ENCODE data around the gene APLN. TPM values are rescaled to one million over a fixed set of nuclear protein-coding genes. Genes with fewer than 3 reads are reported as not detected.

The APLN gene
- total and polyA plus RNA-seq, 5 donors from 2014 or later, result not detected

DNA sequence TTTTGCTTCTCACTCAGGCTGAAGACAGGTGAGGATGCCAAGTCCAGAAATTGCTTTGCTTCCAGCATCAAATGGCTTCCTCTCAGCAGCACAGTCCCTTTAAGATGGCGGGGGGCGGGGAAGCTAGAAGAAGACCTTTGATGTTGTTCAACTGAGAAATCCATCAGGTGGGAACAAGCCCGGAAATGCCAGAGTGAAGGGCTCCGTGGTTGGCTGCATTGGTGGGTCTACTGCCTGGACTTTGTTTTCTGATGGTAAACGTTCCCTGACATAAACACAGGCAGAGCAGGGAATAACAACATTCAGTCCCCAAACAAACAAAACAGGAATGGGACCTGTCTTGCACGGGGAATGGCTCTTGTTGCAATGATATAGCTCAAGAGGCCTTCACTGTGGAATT is 37.3 kb downstream of the APLN start:
- H3K9me3 Mint-ChIP-seq, result no peaks in the 10 kb centered on the region
- ATAC-seq (ENCODE audit: low read depth in 2 of 2) (no peak), DNase-seq (no peak)
- H3K9me3 ChIP-seq (ENCODE audit: control insufficient read depth in 2 of 2, low read length in 2 of 2), result no peaks in the 10 kb centered on the region
- H3K36me3 Mint-ChIP-seq, result no peaks in the 10 kb centered on the region
- no peaks in the 10 kb centered on the region for H3K36me3 ChIP-seq (ENCODE audit: control insufficient read depth, insufficient read depth, low read length)
- no peak overlapping the region for H3K4me3 Mint-ChIP-seq
- no peak overlapping the region for H3K27ac Mint-ChIP-seq
- H3K4me3 ChIP-seq (ENCODE audit: low read depth, low read length), result no peak overlapping the region
- H3K27ac ChIP-seq (ENCODE audit: insufficient read depth, low read length, poor library complexity, severe bottlenecking), result no peak overlapping the region
- H3K27me3 ChIP-seq (ENCODE audit: control insufficient read depth, insufficient read depth, low read length), result no peaks in the 10 kb centered on the region
- no peaks in the 10 kb centered on the region for H3K27me3 Mint-ChIP-seq
- H3K4me1 ChIP-seq (ENCODE audit: control insufficient read depth, insufficient read depth, low read length, poor library complexity, severe bottlenecking), result no peaks in the 10 kb centered on the region
- H3K4me1 Mint-ChIP-seq, result peaks cover 0 to 5% (median 3%) of the 10 kb centered on the region in 4 donors

DNA sequence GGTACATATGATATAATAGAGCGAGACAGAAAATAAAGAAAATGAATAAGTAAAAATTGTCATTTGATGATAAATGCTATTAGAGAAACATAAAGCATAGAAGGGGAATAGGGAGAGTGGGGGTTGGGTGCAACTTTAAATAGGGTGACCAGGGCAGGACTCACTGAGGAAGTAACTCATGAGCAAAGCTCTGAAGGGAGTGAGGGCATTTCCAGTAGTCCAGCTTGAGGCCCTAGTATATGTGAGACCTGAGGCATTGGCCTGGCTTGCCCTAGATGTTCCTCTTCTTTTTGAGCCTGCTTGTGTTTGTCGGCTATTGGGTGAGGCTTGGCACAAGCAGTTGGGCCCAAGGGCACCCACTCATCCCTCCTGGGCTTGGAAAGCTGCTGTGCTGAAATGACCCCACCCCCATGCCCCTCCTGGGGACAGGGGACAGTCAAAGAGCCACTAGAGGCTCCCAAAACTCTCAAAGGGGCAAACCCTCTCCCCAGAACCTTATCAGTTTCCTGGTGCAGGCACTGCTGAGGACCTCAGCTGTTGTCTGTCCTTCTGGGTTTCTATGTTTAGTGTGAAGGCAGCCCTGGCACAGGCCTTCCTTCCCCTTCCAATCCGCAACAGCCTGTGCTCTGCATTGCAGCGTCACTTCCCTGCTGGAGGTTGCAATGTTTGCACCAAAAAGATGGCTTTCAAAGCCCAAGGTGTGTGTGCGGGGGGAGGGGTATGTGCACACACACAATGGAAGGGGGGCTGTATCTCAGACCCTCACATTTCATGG is 40.1 kb downstream of the APLN start:
- no peak overlapping the region for H3K27ac Mint-ChIP-seq
- Histone ChIP-seq H3K27me3 (ENCODE audit: control insufficient read depth, insufficient read depth, low read length) (no peaks in the 10 kb centered on the region), H3K4me1 (ENCODE audit: control insufficient read depth, insufficient read depth, low read length, poor library complexity, severe bottlenecking) (no peaks in the 10 kb centered on the region), H3K9me3 (ENCODE audit: control insufficient read depth in 2 of 2, low read length in 2 of 2) (no peaks in the 10 kb centered on the region), H3K36me3 (ENCODE audit: control insufficient read depth, insufficient read depth, low read length) (no peaks in the 10 kb centered on the region), H3K27ac (ENCODE audit: insufficient read depth, low read length, poor library complexity, severe bottlenecking) (no peak overlapping the region), H3K4me3 (ENCODE audit: low read depth, low read length) (no peak overlapping the region)
- no peak overlapping the region for H3K4me3 Mint-ChIP-seq
- no peak for DNase-seq
- H3K36me3 Mint-ChIP-seq, result no peaks in the 10 kb centered on the region
- peaks cover 0 to 5% (median 3%) of the 10 kb centered on the region in 4 donors for H3K4me1 Mint-ChIP-seq
- no peak for ATAC-seq (ENCODE audit: low read depth in 2 of 2)
- H3K9me3 Mint-ChIP-seq, result no peaks in the 10 kb centered on the region
- H3K27me3 Mint-ChIP-seq, result no peaks in the 10 kb centered on the region

DNA sequence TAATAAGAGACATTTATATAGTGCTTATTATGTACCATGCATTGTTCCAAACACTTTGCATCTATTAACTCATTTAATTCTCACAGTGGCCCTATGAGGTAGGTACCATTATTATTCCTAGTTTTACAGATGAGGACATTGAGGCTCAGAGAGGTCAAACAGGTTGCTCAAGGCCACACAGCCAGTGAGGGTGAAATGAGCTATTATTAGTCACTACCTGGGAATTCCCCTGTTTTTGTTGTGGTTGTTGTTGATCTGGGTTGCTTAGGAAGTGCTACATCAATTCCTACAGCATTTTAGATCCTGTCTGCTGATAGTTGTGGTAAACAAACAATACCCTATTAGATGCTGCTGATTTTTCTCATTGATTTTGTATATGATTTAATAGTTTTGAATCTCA is 41.2 kb downstream of the APLN start:
- Histone ChIP-seq H3K27me3 (ENCODE audit: control insufficient read depth, insufficient read depth, low read length) (no peaks in the 10 kb centered on the region), H3K27ac (ENCODE audit: insufficient read depth, low read length, poor library complexity, severe bottlenecking) (no peak overlapping the region), H3K36me3 (ENCODE audit: control insufficient read depth, insufficient read depth, low read length) (no peaks in the 10 kb centered on the region), H3K4me1 (ENCODE audit: control insufficient read depth, insufficient read depth, low read length, poor library complexity, severe bottlenecking) (no peaks in the 10 kb centered on the region), H3K4me3 (ENCODE audit: low read depth, low read length) (no peak overlapping the region), H3K9me3 (ENCODE audit: control insufficient read depth in 2 of 2, low read length in 2 of 2) (no peaks in the 10 kb centered on the region)
- H3K27ac Mint-ChIP-seq, result peak overlapping the region in 1 of 3 donors; percentile 6
- no peak overlapping the region for H3K4me3 Mint-ChIP-seq
- ATAC-seq (ENCODE audit: low read depth in 2 of 2) (no peak), DNase-seq (no peak)
- no peaks in the 10 kb centered on the region for H3K9me3 Mint-ChIP-seq
- H3K27me3 Mint-ChIP-seq, result no peaks in the 10 kb centered on the region
- peaks cover 0 to 5% (median 4%) of the 10 kb centered on the region in 4 donors for H3K4me1 Mint-ChIP-seq
- H3K36me3 Mint-ChIP-seq, result no peaks in the 10 kb centered on the region

DNA sequence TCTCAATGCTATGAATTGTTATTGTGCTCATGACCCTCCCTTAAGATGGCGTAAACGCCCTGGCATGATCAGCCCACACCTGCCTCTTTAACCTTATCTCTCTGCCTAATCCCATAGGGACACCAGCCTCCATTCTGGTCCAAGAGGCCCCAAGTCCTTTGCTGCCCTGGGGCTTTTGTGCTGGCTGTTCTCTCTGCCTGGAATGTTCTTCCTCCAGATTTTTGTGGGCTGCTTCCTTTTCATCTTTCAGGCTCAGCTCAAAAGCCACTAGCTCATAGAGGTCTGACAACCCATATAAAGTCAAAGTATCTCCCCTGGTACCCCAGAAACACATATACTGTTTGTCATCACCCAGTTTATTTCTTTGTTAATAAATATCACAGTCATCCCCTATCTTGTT is 42.4 kb downstream of the APLN start:
- Mint-ChIP-seq H3K27me3 (no peaks in the 10 kb centered on the region), H3K9me3 (no peaks in the 10 kb centered on the region), H3K4me3 (no peak overlapping the region), H3K27ac (no peak overlapping the region), H3K4me1 (peaks cover 0 to 5% (median 4%) of the 10 kb centered on the region in 4 donors), H3K36me3 (no peaks in the 10 kb centered on the region)
- no peaks in the 10 kb centered on the region for H3K27me3 ChIP-seq (ENCODE audit: control insufficient read depth, insufficient read depth, low read length)
- no peak for DNase-seq
- H3K4me1 ChIP-seq (ENCODE audit: control insufficient read depth, insufficient read depth, low read length, poor library complexity, severe bottlenecking), result no peaks in the 10 kb centered on the region
- no peak for ATAC-seq (ENCODE audit: low read depth in 2 of 2)
- H3K9me3 ChIP-seq (ENCODE audit: control insufficient read depth in 2 of 2, low read length in 2 of 2), result no peaks in the 10 kb centered on the region
- H3K36me3 ChIP-seq (ENCODE audit: control insufficient read depth, insufficient read depth, low read length), result no peaks in the 10 kb centered on the region
- H3K4me3 ChIP-seq (ENCODE audit: low read depth, low read length), result no peak overlapping the region
- H3K27ac ChIP-seq (ENCODE audit: insufficient read depth, low read length, poor library complexity, severe bottlenecking), result no peak overlapping the region

DNA sequence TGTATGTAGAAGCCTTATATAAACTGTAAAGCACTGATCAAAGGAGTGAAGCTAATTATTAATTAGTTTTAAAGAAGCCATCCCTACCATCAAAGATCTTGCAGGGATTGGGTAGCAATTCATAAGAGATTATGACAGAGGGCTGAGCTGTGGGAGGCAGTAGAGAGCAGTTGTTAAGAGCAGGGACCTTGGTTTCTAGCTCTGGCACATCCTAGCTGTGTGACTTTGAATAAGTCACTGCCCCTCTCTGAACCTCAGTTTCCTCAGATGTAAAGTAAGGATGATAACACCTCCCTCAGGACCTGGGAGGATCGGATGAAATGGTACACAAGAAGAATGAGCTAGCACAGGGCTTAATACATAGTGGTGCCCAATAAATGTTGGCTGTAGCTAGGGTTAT is 45.4 kb downstream of the APLN start:
- Mint-ChIP-seq H3K9me3 (no peaks in the 10 kb centered on the region), H3K27ac (no peak overlapping the region), H3K4me1 (peaks cover 0 to 24% (median 7%) of the 10 kb centered on the region in 4 donors), H3K27me3 (peaks cover 5% of the 10 kb centered on the region), H3K36me3 (no peaks in the 10 kb centered on the region), H3K4me3 (no peak overlapping the region)
- Histone ChIP-seq H3K4me3 (ENCODE audit: low read depth, low read length) (no peak overlapping the region), H3K27me3 (ENCODE audit: control insufficient read depth, insufficient read depth, low read length) (no peaks in the 10 kb centered on the region), H3K36me3 (ENCODE audit: control insufficient read depth, insufficient read depth, low read length) (no peaks in the 10 kb centered on the region), H3K9me3 (ENCODE audit: control insufficient read depth in 2 of 2, low read length in 2 of 2) (no peaks in the 10 kb centered on the region), H3K4me1 (ENCODE audit: control insufficient read depth, insufficient read depth, low read length, poor library complexity, severe bottlenecking) (peaks cover 8% of the 10 kb centered on the region), H3K27ac (ENCODE audit: insufficient read depth, low read length, poor library complexity, severe bottlenecking) (no peak overlapping the region)
- no peak for ATAC-seq (ENCODE audit: low read depth in 2 of 2)
- DNase-seq, result peak in 1 of 3 donors; percentile 27

DNA sequence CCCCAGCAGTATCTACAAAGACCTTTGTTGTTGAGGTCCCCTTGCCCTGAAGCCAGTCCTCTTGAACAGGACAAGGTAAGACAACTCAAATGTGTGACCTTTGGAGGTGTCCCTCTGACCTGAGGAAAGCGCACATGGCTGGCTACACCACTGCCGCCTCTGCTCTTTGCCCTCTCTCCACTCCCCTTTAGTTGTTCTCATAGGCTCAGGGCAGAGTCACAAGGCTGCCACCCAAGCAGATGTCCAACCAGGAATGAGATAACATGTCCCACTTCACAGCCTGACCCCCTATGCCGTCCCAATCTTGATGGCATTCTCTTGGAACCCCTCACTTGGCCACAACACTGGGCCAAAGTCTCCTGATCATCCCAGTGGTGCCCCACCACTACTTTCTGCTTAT is 46.3 kb downstream of the APLN start:
- H3K9me3 Mint-ChIP-seq, result no peaks in the 10 kb centered on the region
- H3K4me1 Mint-ChIP-seq, result peaks cover 0 to 30% (median 8%) of the 10 kb centered on the region in 4 donors
- Histone ChIP-seq H3K4me3 (ENCODE audit: low read depth, low read length) (no peak overlapping the region), H3K9me3 (ENCODE audit: control insufficient read depth in 2 of 2, low read length in 2 of 2) (no peaks in the 10 kb centered on the region), H3K27me3 (ENCODE audit: control insufficient read depth, insufficient read depth, low read length) (no peaks in the 10 kb centered on the region), H3K4me1 (ENCODE audit: control insufficient read depth, insufficient read depth, low read length, poor library complexity, severe bottlenecking) (peaks cover 11% of the 10 kb centered on the region), H3K36me3 (ENCODE audit: control insufficient read depth, insufficient read depth, low read length) (no peaks in the 10 kb centered on the region), H3K27ac (ENCODE audit: insufficient read depth, low read length, poor library complexity, severe bottlenecking) (no peak overlapping the region)
- no peak overlapping the region for H3K27ac Mint-ChIP-seq
- ATAC-seq (ENCODE audit: low read depth in 2 of 2) (no peak), DNase-seq (no peak)
- H3K27me3 Mint-ChIP-seq, result peaks cover 5% of the 10 kb centered on the region
- H3K36me3 Mint-ChIP-seq, result no peaks in the 10 kb centered on the region
- no peak overlapping the region for H3K4me3 Mint-ChIP-seq

DNA sequence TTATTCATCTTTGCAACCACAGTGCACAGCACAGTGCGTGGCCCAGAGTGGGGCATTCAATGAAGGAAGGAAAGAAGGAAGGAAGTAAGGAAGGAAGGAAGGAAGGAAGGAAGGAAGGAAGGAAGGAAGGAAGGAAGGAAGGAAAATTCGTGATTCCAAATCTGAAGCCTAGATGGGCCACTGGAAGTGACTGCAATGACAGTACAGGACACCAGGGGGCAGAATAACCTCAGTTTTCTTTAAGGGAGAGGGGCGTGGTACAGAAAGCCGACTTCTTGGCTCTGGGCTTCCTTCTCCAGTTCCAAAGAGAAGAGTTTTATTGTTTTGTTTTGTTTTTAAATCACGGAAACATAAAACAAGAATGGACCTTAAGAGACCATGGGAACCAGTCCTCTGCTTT is 47.8 kb downstream of the APLN start:
- Mint-ChIP-seq H3K9me3 (no peaks in the 10 kb centered on the region), H3K27ac (no peak overlapping the region), H3K4me1 (peaks cover 0 to 36% (median 8%) of the 10 kb centered on the region in 4 donors), H3K27me3 (peaks cover 5% of the 10 kb centered on the region), H3K4me3 (no peak overlapping the region), H3K36me3 (no peaks in the 10 kb centered on the region)
- Histone ChIP-seq H3K4me3 (ENCODE audit: low read depth, low read length) (no peak overlapping the region), H3K36me3 (ENCODE audit: control insufficient read depth, insufficient read depth, low read length) (no peaks in the 10 kb centered on the region), H3K27ac (ENCODE audit: insufficient read depth, low read length, poor library complexity, severe bottlenecking) (no peak overlapping the region), H3K4me1 (ENCODE audit: control insufficient read depth, insufficient read depth, low read length, poor library complexity, severe bottlenecking) (peaks cover 11% of the 10 kb centered on the region), H3K27me3 (ENCODE audit: control insufficient read depth, insufficient read depth, low read length) (no peaks in the 10 kb centered on the region), H3K9me3 (ENCODE audit: control insufficient read depth in 2 of 2, low read length in 2 of 2) (no peaks in the 10 kb centered on the region)
- DNase-seq (peak; percentile 41 to 55 (median 54)), ATAC-seq (ENCODE audit: low read depth in 2 of 2) (peak in 1 of 2 donors; percentile 55)

DNA sequence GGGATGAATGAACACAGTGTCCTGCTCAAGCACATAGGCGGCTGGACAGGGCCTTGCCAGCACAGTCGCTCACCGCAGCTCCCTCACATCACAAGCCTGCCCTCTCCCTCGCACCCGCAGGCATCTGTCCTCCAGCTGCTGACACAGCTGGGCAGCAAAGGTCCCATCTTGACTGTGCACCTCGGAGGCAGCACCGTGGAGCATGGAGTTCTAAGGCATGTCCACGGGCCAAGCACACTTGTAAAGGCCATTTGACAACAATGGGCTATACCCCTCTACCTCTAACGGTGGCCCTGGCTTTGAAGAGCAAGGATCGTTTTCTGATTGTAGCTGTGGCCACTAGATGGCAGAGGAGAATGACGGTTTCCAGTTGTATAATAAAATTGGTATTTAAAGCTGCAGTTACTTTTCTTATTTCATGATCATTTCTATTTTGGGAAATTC is 53.8 kb downstream of the APLN start:
- peaks cover 0 to 35% (median 10%) of the 10 kb centered on the region in 4 donors for H3K4me1 Mint-ChIP-seq
- no peaks in the 10 kb centered on the region for H3K36me3 ChIP-seq (ENCODE audit: control insufficient read depth, insufficient read depth, low read length)
- DNase-seq, result peak in 2 of 3 donors; percentile 31 to 52
- no peaks in the 10 kb centered on the region for H3K27me3 ChIP-seq (ENCODE audit: control insufficient read depth, insufficient read depth, low read length)
- peaks cover 8% of the 10 kb centered on the region for H3K4me1 ChIP-seq (ENCODE audit: control insufficient read depth, insufficient read depth, low read length, poor library complexity, severe bottlenecking)
- peaks cover 14% of the 10 kb centered on the region for H3K27me3 Mint-ChIP-seq
- ATAC-seq (ENCODE audit: low read depth in 2 of 2), result peak; percentile 36 to 38
- no peak overlapping the region for H3K27ac Mint-ChIP-seq
- H3K4me3 ChIP-seq (ENCODE audit: low read depth, low read length), result no peak overlapping the region
- H3K9me3 Mint-ChIP-seq, result no peaks in the 10 kb centered on the region
- no peaks in the 10 kb centered on the region for H3K36me3 Mint-ChIP-seq
- H3K4me3 Mint-ChIP-seq, result peak overlapping the region in 1 of 4 donors; percentile 43
- no peak overlapping the region for H3K27ac ChIP-seq (ENCODE audit: insufficient read depth, low read length, poor library complexity, severe bottlenecking)
- no peaks in the 10 kb centered on the region for H3K9me3 ChIP-seq (ENCODE audit: control insufficient read depth in 2 of 2, low read length in 2 of 2)

All from CD4-positive, CD25-positive, alpha-beta regulatory T cell (primary cell).